GM23338 (cell line): ENCODE results near the gene QRICH2. TPM values are rescaled to one million over a fixed set of nuclear protein-coding genes. Genes with fewer than 3 reads are reported as not detected.

Source experiments
- ATAC-seq: fragments of 200-7000 bp; cut with Tn5 transposase; 3 replicates; pipeline ENCODE4 v1.9.1; 2020
- DNase-seq: peaks from one replicate; pipeline ENCODE4 v3.0.0-alpha.2; 2015; ENCODE audit warnings: low spot score
- H2AFZ ChIP-seq: fragments of 200-600 bp; sonication (generic); 2 replicates; pipeline ENCODE4 v1.8.0; 2016; ENCODE audit warnings: antibody characterized with exemption, mild to moderate bottlenecking, moderate library complexity
- H3F3A ChIP-seq: fragments of 200-600 bp; sonication (generic); replicated peaks from 2 replicates; pipeline ENCODE4 v1.8.0; 2017; ENCODE audit warnings: antibody characterized with exemption, mixed run types, low read depth
- H3K27ac ChIP-seq: fragments of 200-600 bp; sonication (generic); 2 replicates; pipeline ENCODE4 v1.6.1; 2016; ENCODE audit warnings: low read depth
- H3K27me3 ChIP-seq: fragments of 200-600 bp; sonication (generic); 2 replicates; pipeline ENCODE4 v1.8.0; 2016; ENCODE audit warnings: mild to moderate bottlenecking, mixed run types, moderate library complexity; ENCODE audit not compliant: insufficient read depth
- H3K36me3 ChIP-seq: fragments of 200-600 bp; sonication (generic); 2 replicates; pipeline ENCODE4 v1.8.0; 2016; ENCODE audit warnings: mild to moderate bottlenecking; ENCODE audit not compliant: insufficient read depth
- H3K4me1 ChIP-seq: fragments of 200-600 bp; sonication (generic); 2 replicates; pipeline ENCODE4 v1.8.0; 2016; ENCODE audit warnings: mild to moderate bottlenecking, moderate library complexity; ENCODE audit not compliant: insufficient read depth
- H3K4me2 ChIP-seq: fragments of 200-600 bp; sonication (generic); 2 replicates; pipeline ENCODE4 v1.7.1; 2017; ENCODE audit warnings: mixed run types
- H3K4me3 ChIP-seq: fragments of 200-600 bp; sonication (generic); 2 replicates; pipeline ENCODE4 v1.6.1; 2016; ENCODE audit warnings: mixed run types
- H3K79me2 ChIP-seq: fragments of 200-600 bp; sonication (generic); replicated peaks from 2 replicates; pipeline ENCODE4 v1.8.0; 2017; ENCODE audit warnings: mild to moderate bottlenecking; ENCODE audit not compliant: insufficient read depth
- H3K9me2 ChIP-seq: fragments of 200-600 bp; sonication (generic); 2 replicates; pipeline ENCODE4 v1.8.0; 2017; ENCODE audit not compliant: insufficient read depth
- H4K20me1 ChIP-seq: fragments of 200-600 bp; sonication (generic); replicated peaks from 2 replicates; pipeline ENCODE4 v1.8.0; 2017; ENCODE audit warnings: mild to moderate bottlenecking; ENCODE audit not compliant: insufficient read depth
- H3K27ac Mint-ChIP-seq: 2 replicates; pipeline ENCODE4 v1.8.0; 2020; ENCODE audit warnings: inconsistent platforms, mild to moderate bottlenecking, moderate library complexity, mixed read lengths
- H3K27me3 Mint-ChIP-seq: 3 replicates; pipeline ENCODE4 v1.8.0; 2022; ENCODE audit warnings: low read depth, mild to moderate bottlenecking, moderate library complexity, mixed read lengths, inconsistent platforms; ENCODE audit not compliant: insufficient read depth, poor library complexity
- H3K36me3 Mint-ChIP-seq: 3 replicates; pipeline ENCODE4 v1.8.0; 2021; ENCODE audit warnings: low read depth, mild to moderate bottlenecking, inconsistent platforms, moderate library complexity, mixed read lengths
- H3K4me1 Mint-ChIP-seq: 3 replicates; pipeline ENCODE4 v1.8.0; 2020; ENCODE audit warnings: mild to moderate bottlenecking, inconsistent platforms, mixed read lengths
- H3K4me3 Mint-ChIP-seq: 3 replicates; pipeline ENCODE4 v1.8.0; 2021; ENCODE audit warnings: moderate library complexity, mild to moderate bottlenecking, inconsistent platforms, mixed read lengths
- H3K9me3 Mint-ChIP-seq: 3 replicates; pipeline ENCODE4 v1.8.0; 2020; ENCODE audit warnings: moderate library complexity, mild to moderate bottlenecking, inconsistent platforms, mixed read lengths
- CREB1 ChIP-seq: fragments of 250-450 bp; sonication (Bioruptor Pico); IDR thresholded peaks from 2 replicates; pipeline ENCODE4 v1.5.0; 2020; ENCODE audit warnings: low read depth, mild to moderate bottlenecking, moderate library complexity
- EZH2 ChIP-seq: fragments of 200-600 bp; sonication (generic); IDR thresholded peaks from one replicate; pipeline ENCODE4 v1.8.0; 2017; ENCODE audit warnings: antibody characterized with exemption, mild to moderate bottlenecking, low read depth; ENCODE audit not compliant: unreplicated experiment
- NANOG ChIP-seq: IDR thresholded peaks from 2 replicates; pipeline ENCODE4 v1.6.1; 2016; ENCODE audit warnings: antibody characterized with exemption, borderline replicate concordance
- STAT1 ChIP-seq: IDR thresholded peaks from one replicate; pipeline ENCODE4 v1.6.1; 2016; ENCODE audit warnings: antibody characterized with exemption; ENCODE audit not compliant: unreplicated experiment
- ZNF331 ChIP-seq: fragments of 250-450 bp; sonication (Bioruptor Pico); IDR thresholded peaks from 2 replicates; pipeline ENCODE4 v1.5.0; 2020; ENCODE audit warnings: low read depth, mild to moderate bottlenecking, moderate library complexity
- ZNF462 ChIP-seq: fragments of 250-450 bp; sonication (Bioruptor Pico); IDR thresholded peaks from 2 replicates; pipeline ENCODE4 v1.5.0; 2020; ENCODE audit warnings: mild to moderate bottlenecking, moderate library complexity
- polyA plus RNA-seq: library from polyadenylated mRNA; unstranded; fragments of >200 nt; fragmentation: Nextera tagmentation; extraction: Ambion mirVana; gene quantifications from 2 replicates; pipeline ENCODE4 v1.2.1, GENCODE V29; 2016
- total RNA-seq: library from RNA; depleted of rRNA; stranded (reverse); fragments of >200 nt; shearing (Covaris generic); gene quantifications from 2 replicates; pipeline ENCODE4 v1.2.3, GENCODE V29; 2014

Gene QRICH2
- total and polyA plus RNA-seq, 2 experiments from 2014 or later: 2.2 to 3.7 TPM

GRCh38 chr17:76261421-76262215 lies 46.5 kb downstream of the QRICH2 start:
- Histone ChIP-seq H3K9me2 (no peaks in the 10 kb centered on the region), H3K27ac (0 out of 2 replicates have a peak overlapping the region, but pooled peaks have one; percentile 63), H2AFZ (peak overlapping the region; percentile 63), H4K20me1 (no peaks in the 10 kb centered on the region), H3K4me2 (no peak overlapping the region), H3K79me2 (peaks cover 3% of the 10 kb centered on the region), H3K4me3 (no peak overlapping the region), H3F3A (0 out of 2 replicates have a peak, but pooled peaks cover 5% of the 10 kb centered on the region), H3K27me3 (no peaks in the 10 kb centered on the region), H3K36me3 (no peaks in the 10 kb centered on the region), H3K4me1 (peaks cover 5% of the 10 kb centered on the region; the same call in 1 of the 2 replicates)
- Mint-ChIP-seq H3K27ac (peak overlapping the region; percentile 59; the same call in 1 of the 2 replicates), H3K27me3 (peaks cover 4% of the 10 kb centered on the region), H3K4me3 (no peak overlapping the region), H3K9me3 (no peaks in the 10 kb centered on the region), H3K36me3 (0 out of 3 replicates have a peak, but pooled peaks cover 2% of the 10 kb centered on the region), H3K4me1 (peaks cover 16% of the 10 kb centered on the region)
- DNase-seq: no peak
- ATAC-seq: no peak
- TF ChIP-seq NANOG (no peak), CREB1 (no peak), STAT1 (no peak), EZH2 (no peak), ZNF462 (CRISPR knock-in tag) (no peak), ZNF331 (no peak)
